Activated naive CD8-positive, alpha-beta T cell treated with anti-CD3 and anti-CD28 coated beads, Interleukin-2, amount 50 U/mL, for 16 hours (primary cell): ENCODE measurements around the gene KRTAP5-7.
"Not testable (repeated sequence)": the region's sequence is repeated elsewhere in the genome, so short reads cannot be mapped to it uniquely, and the experiment has no call there.

ENCODE experiments used
- DNase-seq: peaks from one replicate; pipeline ENCODE4 v3.0.0-alpha.2; 2020; ENCODE audit warnings: low read depth, low spot score

The KRTAP5-7 gene

GRCh38 chr11:71557257-71557656, 30.2 kb downstream of the KRTAP5-7 start:
- DNase-seq: no peak

DNA sequence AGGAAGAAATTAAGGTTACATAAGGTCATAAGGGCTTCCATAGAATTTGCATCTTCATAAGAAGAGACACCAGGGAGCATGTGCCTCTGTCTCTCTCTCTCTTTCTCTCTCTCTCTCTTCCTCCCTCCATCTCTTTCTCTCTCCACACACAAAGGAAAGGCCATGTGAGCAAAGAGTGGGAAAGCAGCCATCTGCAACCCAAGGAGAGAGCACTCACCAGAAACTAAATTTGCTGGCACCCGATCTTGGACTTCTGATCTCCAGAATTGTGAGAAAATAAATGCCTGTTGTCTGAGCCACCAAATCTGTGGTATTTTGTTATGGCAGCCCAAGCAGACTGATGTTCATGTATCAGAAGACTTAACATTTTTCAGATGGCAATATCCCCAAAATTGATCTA, 31.9 kb downstream of the KRTAP5-7 start:
- no peak for DNase-seq

DNA sequence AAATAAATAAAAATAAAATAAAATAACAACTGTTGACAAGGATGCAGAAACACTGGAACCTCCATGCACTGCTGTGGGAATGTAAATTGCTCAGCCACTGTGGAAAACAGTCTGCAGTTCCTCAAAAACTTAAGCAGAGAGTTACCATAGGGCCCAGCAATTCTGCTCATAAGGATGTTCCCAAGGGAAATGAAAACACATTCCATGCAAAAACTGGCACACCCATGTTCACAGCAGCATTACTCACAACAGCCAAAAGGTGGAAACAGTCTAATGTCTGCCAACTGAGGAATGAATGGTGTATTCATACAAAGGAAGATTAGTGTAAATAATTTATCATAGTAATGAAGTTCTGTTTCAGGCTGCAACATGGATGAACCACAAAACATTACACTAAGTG, 35.1 kb downstream of the KRTAP5-7 start:
- DNase-seq: no peak

DNA sequence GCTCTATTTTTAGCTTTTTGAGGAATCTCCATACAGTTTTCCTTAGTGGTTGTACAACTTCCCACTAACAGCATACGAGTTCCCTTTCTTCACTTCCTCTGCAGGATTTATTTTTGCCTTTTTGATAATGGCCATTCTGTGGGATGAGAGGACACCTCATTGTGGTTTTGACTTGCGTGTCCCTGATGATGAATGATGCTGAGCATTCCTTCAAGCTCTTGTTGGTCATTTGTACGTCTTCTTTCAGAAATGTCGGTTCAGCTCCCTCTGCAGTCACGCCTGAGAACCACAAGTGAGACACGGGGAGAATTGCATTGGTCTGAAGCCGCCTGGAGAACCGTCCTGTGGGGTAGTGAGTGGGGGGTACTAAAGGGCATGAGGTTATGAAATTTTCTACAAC, 36.3 kb downstream of the KRTAP5-7 start:
- no peak for DNase-seq

DNA sequence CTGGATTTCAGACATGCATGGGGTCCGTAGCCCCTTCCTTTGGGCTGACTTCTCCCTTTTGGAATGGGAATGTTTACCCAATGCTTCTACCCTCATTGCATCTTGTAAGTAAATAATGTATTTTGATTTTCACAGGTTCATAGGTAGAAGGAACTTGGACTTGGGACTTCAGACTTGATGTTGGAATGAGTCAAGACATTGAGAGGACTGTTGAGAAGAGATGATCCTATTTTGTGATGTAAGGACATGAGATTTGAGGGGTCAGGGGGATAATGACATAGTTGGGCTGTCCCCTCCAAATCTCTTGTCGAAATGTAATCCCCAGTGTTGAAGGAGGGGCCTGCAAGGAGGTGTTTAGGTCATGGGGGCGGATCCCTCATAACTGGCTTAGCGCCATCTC, 37.4 kb downstream of the KRTAP5-7 start:
- DNase-seq: no peak

DNA sequence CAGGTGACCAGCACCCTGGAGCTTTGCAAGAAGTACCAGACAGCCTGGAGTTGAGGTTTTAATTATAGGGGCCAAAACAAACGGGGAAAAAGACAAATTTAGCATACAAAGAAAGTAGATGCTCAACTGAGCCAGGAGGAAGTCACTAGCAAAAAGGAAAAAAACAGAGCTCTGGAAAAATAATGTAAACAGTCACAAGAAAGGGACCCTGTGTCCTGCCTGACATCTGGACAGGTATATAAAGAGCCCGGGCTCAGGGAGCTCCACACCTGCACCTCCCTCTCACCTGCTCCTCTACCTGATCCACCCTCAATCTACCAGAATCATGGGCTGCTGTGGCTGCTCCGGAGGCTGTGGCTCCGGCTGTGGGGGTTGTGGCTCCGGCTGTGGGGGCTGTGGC, 38.2 kb downstream of the KRTAP5-7 start, which contains the start of gene KRTAP5-10:
Gene KRTAP5-10, plus strand, starts transcription at position 301 of the 400 bp plus-strand sequence. Its CDS starts 25 bp downstream, at position 326.
- DNase-seq: no peak

DNA sequence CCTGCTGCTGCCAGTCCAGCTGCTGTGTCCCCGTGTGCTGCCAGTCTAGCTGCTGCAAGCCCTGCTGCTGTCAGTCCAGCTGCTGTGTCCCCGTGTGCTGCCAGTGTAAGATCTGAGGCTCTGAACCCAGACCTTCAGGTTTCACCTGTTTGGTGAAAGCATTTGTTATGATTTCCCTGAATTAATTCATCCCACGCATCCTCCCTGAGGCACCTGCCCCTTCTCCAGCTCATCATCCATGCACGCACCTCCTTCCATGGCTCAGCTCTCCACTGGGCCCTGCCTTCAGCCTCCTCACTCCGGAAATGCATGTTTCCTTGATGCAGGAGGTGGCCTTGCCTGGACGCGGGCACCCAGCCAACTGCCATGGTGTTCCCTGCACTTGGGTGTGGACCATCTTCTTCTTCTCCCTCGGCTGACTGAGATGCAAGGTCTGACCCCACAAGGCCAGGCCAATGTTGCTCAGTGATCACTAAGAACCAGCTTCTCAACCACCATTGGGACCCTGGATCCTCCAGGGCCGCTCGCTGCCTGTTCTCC, 39.1 kb downstream of the KRTAP5-7 start:
- no peak for DNase-seq

- not testable (repeated sequence) for DNase-seq
Observed at GRCh38 chr11:71566626-71567599, 39.8 kb downstream of the KRTAP5-7 start.

- not testable (repeated sequence) for DNase-seq
Observed at GRCh38 chr11:71567633-71568032, 40.6 kb downstream of the KRTAP5-7 start.

DNA sequence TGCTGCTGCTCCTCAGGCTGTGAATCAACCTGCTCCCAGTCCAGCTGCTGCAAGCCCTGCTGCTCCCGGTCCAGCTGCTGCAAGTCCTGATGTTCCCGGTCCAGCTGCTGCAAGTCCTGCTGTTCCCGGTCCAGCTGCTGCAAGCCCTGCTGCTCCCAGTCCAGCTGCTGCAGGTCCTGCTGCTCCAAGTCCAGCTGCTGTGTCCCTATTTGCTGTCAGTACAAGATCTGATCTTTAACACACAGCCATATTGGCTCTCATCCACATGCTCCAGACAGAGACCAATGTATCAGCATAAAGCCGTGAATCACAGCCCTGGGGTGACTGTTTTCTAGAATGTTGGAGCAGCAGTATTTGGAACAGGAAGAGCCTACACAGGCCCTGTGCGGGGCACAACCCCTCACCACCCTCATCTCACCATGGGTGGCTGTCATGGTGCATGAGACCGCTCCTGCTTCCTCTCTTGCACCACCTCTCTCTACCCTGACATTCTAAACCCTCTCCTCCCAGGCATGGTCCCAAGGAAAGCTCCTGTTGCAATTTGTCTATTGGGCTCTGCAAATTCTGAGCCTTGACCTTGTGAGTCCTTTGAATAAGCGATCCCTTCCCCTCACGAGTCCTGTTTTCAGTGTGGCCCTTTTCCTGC, 41.8 kb downstream of the KRTAP5-7 start:
- DNase-seq: no peak

GRCh38 chr11:71571101-71571850, 44.2 kb downstream of the KRTAP5-7 start:
- not testable (repeated sequence) for DNase-seq

- DNase-seq: no peak
Observed at GRCh38 chr11:71572811-71573210, 45.7 kb downstream of the KRTAP5-7 start.

- DNase-seq: no peak
Observed at GRCh38 chr11:71574418-71574817, 47.4 kb downstream of the KRTAP5-7 start.

DNA sequence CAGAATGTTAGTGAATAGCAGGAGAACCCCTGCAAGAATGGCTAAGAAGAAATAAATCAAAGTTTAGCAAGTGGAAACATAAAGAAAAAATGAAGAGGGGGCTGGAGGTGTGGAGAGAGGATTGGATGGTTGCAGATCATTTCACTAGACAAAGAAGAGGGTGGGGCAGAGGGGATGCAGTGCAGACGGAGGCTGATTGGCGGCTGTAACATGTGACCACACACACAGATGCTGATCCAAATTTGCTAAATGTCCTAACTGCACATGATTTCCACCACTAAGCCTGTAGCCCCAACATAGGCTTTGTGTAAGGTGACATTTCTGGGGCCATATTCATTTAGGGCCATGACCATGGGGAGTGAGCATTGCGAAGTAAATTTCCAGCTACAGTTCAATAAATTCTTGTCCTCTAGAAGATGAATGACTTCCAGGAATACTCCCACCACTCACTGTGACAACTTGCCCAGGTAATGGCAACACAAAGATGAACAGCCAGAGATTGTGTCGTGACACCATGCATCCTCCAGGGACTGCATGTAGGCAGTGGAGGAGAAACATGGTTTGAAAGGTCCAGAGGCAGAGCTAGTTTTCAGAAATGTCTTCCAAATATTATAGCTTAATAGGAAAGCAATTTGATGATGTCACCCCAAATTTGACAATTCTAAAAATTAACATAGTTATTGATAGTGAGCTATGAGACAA, 48.8 kb downstream of the KRTAP5-7 start:
- no peak for DNase-seq

DNA sequence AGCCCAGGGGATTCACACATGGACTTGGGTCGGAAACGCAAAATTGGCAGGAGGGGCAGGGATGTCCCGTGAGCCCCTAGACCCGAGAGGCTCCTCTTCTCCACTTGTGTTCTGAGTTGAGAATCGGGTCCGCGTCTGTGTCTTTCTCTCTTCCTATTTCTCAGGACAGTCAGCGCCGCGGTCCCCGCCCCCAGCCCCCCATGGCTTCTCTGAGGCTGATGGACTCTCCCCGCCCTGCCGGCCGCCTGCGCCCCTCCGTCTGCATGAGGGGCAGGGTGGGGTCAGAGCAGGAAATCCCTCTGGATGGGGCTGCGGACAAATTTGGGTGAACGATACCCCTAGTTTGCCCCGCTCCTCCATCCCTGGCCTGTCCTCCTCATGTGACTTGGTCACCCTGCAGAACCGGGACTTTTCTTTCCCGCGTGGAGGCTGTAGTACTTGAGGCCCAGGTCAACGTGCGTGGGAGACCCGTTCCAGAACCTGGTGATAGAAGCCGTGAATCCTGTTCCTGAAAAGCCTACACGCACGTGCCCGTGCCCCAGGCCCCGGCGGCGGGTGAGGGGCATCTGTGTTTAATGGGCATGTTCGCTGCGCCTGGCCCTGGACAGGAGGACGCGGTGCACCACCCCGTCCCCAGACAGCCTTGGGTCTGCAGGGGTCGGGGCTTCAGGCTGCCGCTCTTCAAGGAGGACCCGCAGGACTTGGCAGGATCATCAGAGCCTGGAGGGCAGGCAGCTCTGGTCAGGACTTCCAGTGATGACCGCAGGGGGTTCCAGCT, 49.8 kb downstream of the KRTAP5-7 start:
- DNase-seq: not testable (repeated sequence)

DNA sequence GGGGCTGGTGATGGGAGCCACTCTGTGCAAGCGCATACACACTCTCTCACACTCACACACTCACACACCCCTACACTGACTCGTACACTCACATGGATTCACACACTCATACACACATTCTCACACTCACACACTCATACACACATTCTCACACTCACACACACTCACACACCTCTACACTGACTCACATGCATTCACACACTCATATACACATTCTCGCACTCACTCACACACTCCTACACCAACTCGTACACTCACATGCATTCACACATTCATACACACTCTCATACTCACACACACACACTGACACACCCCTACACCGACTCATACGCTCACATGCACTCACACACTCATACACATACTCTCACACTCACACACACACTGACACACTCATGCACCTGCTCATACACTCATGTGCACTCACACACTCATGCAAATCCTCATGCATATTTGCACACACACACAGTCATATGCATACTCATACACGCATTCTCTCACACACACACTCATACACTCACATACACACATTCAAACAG, 50.5 kb downstream of the KRTAP5-7 start:
- no peak for DNase-seq
